ENCODE results near the gene CFAP97.
A peak's percentile ranks its signal among the peaks of the same experiment; 100 is the strongest.

CFAP97 gene

DNA sequence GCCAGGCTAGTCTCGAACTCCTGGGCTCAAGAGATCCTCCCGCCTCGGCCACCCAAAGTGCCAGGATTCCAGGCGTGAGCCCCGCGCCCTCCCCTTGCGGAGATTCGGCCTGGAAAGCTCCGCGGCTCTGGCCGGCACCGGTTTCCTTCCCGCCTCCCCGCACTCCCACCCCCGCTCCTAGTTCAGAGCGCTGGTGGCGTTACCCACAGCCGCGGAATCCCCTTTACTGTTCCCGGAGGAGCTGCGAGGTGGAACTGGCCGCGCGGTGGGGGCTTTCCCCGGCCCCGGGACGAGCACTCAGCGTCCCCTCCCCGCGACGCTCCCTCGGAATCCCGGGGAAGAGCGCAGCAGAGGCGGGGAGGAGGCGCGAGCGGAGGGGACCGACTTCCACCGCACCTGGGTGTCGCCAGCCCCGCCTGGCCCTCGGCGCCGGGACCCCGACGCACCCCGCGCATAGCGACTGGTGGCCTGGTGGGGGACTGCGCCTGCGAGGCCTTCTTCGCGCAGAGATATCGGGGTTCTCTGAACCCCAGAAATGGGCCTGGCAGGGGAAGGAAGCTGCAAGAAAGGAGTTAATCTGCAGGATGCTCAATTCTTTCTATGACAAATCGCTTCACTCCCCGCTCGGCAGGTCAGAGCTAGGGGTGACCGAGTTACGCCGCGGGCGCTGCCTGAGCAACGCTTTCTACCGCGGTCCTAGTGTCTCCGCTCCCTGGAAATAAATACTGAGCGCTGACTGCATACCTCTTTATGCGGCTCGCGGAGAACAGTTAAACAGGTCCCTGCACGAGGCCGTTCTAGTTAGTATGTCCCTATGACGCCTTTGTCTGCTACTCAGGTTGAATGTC, 75.3 kb downstream of the CFAP97 start:
- DNase-seq (ENCODE audit: low read depth): no peak
- no peak overlapping the region for H3K4me3 ChIP-seq (ENCODE audit: low read depth, low read length)
- TF ChIP-seq MYC (IDR thresholded peaks at IDR 0.05; ENCODE audit: low read depth, low read length) (no peak), POLR2A (IDR thresholded peaks at IDR 0.05; ENCODE audit: extremely low read depth, insufficient read length) (no peak)
- TF ChIP-seq, protein P1, sequence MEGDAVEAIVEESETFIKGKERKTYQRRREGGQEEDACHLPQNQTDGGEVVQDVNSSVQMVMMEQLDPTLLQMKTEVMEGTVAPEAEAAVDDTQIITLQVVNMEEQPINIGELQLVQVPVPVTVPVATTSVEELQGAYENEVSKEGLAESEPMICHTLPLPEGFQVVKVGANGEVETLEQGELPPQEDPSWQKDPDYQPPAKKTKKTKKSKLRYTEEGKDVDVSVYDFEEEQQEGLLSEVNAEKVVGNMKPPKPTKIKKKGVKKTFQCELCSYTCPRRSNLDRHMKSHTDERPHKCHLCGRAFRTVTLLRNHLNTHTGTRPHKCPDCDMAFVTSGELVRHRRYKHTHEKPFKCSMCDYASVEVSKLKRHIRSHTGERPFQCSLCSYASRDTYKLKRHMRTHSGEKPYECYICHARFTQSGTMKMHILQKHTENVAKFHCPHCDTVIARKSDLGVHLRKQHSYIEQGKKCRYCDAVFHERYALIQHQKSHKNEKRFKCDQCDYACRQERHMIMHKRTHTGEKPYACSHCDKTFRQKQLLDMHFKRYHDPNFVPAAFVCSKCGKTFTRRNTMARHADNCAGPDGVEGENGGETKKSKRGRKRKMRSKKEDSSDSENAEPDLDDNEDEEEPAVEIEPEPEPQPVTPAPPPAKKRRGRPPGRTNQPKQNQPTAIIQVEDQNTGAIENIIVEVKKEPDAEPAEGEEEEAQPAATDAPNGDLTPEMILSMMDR (IDR thresholded peaks at IDR 0.05; ENCODE audit: low read depth, low read length): no peak
- TF ChIP-seq, protein P2, sequence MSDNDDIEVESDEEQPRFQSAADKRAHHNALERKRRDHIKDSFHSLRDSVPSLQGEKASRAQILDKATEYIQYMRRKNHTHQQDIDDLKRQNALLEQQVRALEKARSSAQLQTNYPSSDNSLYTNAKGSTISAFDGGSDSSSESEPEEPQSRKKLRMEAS (IDR thresholded peaks at IDR 0.05; ENCODE audit: low read depth, low read length): no peak

DNA sequence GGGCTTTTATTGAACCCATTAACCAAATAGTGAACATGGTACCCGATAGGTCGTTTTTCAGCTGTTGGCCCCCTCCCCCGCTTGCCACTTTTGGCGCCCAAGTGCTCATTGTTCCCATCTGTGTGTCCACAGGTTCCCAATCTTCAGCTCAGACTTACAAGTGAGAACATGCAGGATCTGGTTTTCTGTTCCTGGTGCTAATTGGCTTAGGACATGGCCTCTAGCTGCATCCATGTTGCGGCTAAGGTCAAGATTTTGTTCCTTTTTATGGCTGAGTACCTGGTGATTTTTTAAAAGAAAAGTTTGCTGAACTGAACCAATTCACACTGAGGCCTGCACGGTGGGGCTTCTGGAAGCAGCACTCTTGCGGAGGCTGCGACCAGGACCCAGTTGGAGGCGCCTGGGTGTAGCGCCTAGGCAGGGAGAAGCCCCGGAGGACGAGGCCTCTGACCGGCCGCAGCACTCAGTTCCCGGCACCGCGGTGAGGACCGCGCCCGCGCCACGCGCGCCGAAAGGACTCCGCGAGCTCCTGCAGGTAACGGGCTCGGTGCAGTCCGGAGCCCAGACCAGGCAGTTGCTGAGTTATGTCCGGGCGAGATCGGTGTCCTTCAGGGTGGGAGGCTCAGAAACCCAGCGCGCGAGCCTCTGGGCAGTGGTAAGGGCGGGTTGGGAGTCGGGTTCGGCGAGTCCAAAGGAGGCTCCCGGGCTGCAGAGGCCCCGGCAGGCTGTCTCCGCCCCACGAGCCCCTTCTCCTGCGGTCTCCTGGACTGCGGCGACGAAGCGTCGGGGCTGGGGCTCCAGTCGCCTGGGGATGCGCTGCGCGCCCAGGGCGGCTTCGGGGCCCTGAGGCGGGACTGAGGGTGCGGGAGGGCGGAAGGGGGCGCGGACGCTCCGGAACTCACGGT, 76.5 kb downstream of the CFAP97 start:
- TF ChIP-seq, protein P2 (IDR thresholded peaks at IDR 0.05; ENCODE audit: low read depth, low read length): no peak
- no peak for DNase-seq (ENCODE audit: low read depth)
- no peak overlapping the region for H3K4me3 ChIP-seq (ENCODE audit: low read depth, low read length)

DNA sequence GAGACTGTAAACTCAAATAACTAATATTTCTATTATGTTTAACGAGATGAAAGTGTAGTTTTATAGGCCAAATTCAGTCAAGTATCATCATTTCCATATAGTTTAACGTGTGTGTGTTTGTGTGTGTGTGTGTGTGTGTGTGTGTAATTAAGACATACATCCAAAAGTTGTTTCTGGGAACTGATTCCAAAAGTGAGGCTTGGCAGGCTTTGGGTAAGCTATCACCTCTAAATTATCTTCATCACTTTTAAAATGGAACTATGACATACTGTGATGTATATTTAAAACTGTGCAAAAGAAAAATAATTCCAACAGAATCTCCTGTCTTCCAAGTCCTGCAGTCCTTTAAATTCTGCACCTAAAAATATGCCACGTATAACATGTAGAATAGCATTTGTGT, 79.8 kb downstream of the CFAP97 start:
- no peak for DNase-seq (ENCODE audit: low read depth)
- no peak for TF ChIP-seq MYC (IDR thresholded peaks at IDR 0.05; ENCODE audit: low read depth, low read length)
- TF ChIP-seq, protein P1 (IDR thresholded peaks at IDR 0.05; ENCODE audit: low read depth, low read length): no peak
- TF ChIP-seq, protein P2 (IDR thresholded peaks at IDR 0.05; ENCODE audit: low read depth, low read length): no peak
- no peak for TF ChIP-seq POLR2A (IDR thresholded peaks at IDR 0.05; ENCODE audit: extremely low read depth, insufficient read length)
- H3K4me3 ChIP-seq (ENCODE audit: low read depth, low read length): no peak overlapping the region

DNA sequence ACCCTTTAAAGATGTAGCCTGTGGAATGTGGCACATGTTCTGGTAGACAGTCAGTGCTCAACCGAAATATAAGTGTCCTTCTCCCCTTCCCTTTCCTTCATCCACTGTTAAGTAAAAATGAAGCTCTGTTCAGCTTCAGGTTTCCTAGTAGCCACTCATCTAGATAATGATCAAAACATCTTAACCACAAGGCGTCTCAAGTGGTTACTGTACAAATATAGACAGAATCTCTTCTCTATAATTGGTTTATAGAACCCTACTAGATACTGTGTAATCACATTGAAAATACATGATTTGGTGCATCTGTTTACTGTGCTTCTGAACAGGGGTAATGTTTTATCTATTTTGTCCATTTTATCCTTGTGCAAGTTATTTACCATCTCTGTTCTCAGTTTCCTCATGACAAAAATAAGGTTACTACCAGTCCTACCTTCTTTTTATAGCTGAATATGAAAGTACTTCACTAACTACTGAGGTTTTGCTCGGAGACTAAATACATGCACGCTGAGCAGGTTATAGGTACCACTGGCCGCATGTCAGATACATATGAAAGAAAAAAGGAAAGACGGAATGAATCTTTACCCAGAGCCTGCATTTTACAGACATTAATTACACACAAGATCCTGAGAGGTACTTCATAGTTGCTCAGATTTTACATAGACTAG, 81.0 kb downstream of the CFAP97 start:
- peak; percentile 15 for DNase-seq (ENCODE audit: low read depth)
- TF ChIP-seq, protein P1 (IDR thresholded peaks at IDR 0.05; ENCODE audit: low read depth, low read length): no peak
- TF ChIP-seq, protein P2 (IDR thresholded peaks at IDR 0.05; ENCODE audit: low read depth, low read length): no peak
- TF ChIP-seq MYC (IDR thresholded peaks at IDR 0.05; ENCODE audit: low read depth, low read length) (no peak), POLR2A (IDR thresholded peaks at IDR 0.05; ENCODE audit: extremely low read depth, insufficient read length) (no peak)
- no peak overlapping the region for H3K4me3 ChIP-seq (ENCODE audit: low read depth, low read length)

DNA sequence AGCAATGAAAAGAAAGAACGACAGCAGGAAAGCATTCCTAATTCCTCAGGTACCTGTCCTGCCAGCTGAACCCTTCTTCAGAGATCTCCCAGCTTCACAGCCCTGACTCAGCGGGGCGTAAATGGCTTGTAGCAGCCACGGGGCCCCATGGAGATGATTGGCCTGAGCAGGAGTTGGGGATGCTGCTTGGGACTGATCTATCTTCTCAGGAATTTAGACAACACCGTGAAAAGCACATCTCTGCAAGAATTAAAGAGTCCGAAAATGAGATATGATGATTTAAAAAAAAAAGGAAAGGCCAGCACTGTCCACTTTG, 83.2 kb downstream of the CFAP97 start:
- no peak overlapping the region for H3K4me3 ChIP-seq (ENCODE audit: low read depth, low read length)
- DNase-seq (ENCODE audit: low read depth): no peak
- TF ChIP-seq MYC (IDR thresholded peaks at IDR 0.05; ENCODE audit: low read depth, low read length) (no peak), POLR2A (IDR thresholded peaks at IDR 0.05; ENCODE audit: extremely low read depth, insufficient read length) (no peak)
- TF ChIP-seq, protein P1 (IDR thresholded peaks at IDR 0.05; ENCODE audit: low read depth, low read length): no peak
- TF ChIP-seq, protein P2 (IDR thresholded peaks at IDR 0.05; ENCODE audit: low read depth, low read length): no peak

All from NB4 (cell line).